Adipose tissue (tissue), 3 donors: Measurements from ENCODE around the gene NCOA7. TPM values are rescaled to one million over a fixed set of nuclear protein-coding genes. Genes with fewer than 3 reads are reported as not detected.
"Not testable (repeated sequence)": the region's sequence is repeated elsewhere in the genome, so short reads cannot be mapped to it uniquely, and the experiment has no call there.

ENCODE experiments used
- H3K27ac ChIP-seq: one replicate; pipeline ENCODE4 v1.5.1; 2013; ENCODE audit warnings: low read depth, low read length
- WGBS, 3 donors: extraction: QIAGEN DNeasy Blood & Tissue Kit; methylation state at CpG; one replicate each; pipeline ENCODE4 v1.1.7; 2013; 5-methylcytosine and 5-hydroxymethylcytosine counted together
- polyA plus RNA-seq, 3 donors: library from polyadenylated mRNA; stranded (reverse); fragments of 200-250 nt; gene quantifications; one replicate each; pipeline ENCODE4 v1.2.3, GENCODE V29; 2013
- donor health status: healthy with polysubstance abuse.
- donor health status: Bipolar disorder and iron deficiency.
- donor health status: healthy.

NCOA7 gene
- polyA plus RNA-seq, 3 donors: 9.6 to 59.0 (median 46.3) TPM

DNA sequence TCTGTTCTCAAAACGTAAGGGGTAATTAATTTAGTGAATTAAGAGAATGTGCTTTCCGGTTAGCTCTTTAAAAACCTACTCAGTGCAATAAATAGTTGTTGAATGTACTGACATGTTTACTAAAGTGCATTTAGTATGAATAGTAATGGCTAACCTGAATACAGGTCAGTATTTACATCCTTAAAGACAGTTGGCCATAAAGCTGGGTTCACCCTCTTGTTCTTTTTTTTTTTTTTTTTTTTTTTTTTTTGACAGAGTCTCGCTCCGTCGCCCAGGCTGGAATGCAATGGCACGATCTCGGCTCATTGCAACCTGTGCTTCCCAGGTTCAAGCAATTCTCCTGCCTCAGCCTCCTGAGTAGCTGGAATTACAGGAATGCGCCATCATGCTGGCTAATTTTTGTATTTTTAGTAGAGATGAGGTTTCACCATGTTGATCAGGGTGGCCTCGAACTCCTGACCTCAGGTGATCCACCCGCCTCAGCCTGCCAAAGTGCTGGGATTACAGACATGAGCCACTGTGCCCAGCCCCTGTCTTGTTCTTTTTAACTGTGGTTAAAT lies 14.2 kb downstream of the NCOA7 start:
- 88 to 95% (median 93%) methylated on average over 10 of the region's 10 CpGs for WGBS, 3 donors

DNA sequence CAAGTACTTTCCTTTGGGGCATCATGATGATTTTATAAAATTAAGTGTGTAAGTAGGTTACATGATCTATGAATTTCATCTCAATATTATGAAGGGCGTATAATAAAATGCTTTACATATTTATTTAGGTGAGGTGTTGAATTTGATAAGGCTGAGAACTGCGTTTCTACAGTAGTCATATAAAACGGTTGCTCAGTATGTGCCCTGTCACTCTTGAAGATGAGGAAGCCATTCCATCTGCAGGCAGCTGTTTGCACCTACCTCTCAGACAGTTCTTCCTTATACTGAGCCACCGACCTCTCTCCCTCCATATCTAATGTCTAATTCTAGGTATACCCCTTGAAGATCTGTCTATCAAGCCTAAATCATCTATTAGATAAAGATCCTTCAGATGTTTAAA lies 16.1 kb downstream of the NCOA7 start:
- 57 to 79% (median 63%) methylated on average over 4 of the region's 4 CpGs for WGBS, 3 donors
- H3K27ac ChIP-seq: no peak overlapping the region

More for the DNA sequence above, 14.2 kb downstream of the NCOA7 start:
- not testable (repeated sequence) for H3K27ac ChIP-seq

DNA sequence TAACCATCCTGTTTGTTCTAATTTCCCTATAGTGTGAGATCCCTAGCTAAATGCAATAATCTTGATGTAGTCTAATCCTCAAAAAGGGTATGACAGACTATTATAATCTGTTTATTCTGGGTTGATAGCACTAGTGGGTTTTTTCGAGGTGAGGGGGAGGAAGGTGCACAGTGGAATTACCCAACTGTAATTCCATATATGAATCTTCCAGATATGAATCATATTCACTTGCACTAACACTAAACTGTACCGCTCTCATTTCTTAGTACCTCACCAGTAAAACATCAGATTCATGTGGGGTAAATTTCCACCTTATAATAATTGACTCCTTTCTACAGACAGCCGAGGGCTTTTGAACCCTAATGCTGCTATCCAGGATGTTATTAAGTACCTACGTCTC lies 16.5 kb downstream of the NCOA7 start:
- 82 to 87% (median 84%) methylated on average over 4 of the region's 4 CpGs for WGBS, 3 donors

DNA sequence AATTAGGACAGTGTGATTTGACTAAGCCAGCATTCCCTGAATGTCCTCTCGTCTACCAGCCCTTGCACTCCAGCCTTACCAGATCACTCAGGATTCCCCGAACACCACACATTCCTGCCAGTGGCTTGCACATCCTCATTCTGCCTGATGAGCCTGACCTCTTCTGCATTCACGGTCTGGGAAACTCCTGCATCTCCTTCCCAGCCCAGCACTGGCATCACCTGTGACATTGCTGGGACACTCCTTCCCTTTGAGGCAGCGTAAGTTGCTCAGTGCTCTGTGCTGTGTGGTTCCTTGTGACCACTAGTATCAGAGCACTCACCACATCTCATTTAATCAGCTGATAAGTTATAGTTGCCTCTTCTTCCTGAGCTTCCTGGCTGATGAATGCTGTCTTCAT lies 17.3 kb downstream of the NCOA7 start:
- no peak overlapping the region for H3K27ac ChIP-seq
- 64 to 88% (median 74%) methylated on average over 4 of the region's 4 CpGs for WGBS, 3 donors

More for the DNA sequence above, 16.5 kb downstream of the NCOA7 start:
- no peak overlapping the region for H3K27ac ChIP-seq

DNA sequence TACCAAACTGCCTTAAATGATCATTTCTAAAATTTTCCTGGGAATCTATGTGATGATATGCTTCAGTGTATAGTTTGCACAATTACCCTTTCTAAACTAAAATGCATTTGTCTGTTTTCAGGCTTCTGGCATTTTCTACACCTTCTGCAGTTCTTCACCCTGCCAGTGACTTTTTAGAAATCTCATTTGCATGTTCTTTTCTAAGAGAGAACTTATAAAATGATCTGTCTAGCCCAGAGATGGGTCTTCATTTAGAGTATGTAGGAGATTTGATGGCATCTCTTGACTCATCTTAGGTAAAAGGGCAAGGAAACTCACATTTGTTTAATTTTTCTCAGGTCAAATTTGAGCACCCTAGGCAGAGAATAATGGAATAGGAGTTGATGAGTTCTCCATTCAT lies 17.8 kb downstream of the NCOA7 start:
- no peak overlapping the region for H3K27ac ChIP-seq

DNA sequence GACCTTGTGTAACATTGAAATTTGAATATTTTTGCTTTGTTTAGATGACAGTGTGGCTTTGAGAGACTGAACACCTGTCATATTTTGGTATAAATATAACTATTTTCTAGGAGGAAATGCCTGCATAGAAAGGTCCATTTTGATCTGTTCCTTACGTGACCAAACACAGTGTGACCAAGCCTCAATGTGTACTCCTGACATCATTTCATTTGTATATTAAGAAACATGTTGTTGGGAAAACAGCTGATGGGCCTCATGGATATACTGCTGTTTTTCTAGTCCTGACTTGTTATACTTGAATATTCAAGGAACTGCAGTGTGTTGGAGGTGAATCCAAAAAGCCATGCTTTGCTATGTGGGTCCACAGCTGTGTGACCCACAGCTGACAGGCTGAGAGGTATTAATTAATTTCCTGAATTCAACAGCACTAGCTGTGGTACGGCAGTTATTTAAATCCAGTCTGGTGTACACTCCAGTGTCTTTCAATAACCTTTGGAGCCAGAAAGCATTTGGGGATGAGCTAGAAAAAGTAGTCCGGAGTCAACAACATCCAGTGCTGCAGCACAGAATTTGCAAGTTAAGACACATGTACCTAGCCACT lies 18.9 kb downstream of the NCOA7 start:
- WGBS, 3 donors: 72 to 88% (median 73%) methylated on average over 3 of the region's 3 CpGs
- no peak overlapping the region for H3K27ac ChIP-seq

DNA sequence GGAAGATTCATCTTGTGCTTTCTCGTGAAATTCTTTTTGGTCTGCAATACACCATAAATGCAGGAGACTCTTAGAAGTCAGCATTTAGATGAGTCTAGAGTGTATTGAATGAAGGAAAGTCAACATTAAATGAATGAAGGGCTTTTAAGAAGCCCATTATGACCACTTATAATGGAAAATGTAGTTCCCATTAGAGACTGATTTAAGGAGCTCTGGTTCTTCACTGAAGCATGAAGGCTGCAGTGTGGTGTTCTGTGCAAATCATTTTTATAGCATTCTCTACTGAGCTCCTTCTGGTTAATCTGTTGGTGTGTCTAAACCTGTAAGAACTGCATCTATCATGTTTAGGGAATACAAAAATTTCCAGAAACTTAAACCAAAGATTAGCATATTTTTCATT lies 19.7 kb downstream of the NCOA7 start:
- WGBS, 3 donors: 93 to 95% (median 94%) methylated on average over 1 of the region's 1 CpG
- no peak overlapping the region for H3K27ac ChIP-seq

DNA sequence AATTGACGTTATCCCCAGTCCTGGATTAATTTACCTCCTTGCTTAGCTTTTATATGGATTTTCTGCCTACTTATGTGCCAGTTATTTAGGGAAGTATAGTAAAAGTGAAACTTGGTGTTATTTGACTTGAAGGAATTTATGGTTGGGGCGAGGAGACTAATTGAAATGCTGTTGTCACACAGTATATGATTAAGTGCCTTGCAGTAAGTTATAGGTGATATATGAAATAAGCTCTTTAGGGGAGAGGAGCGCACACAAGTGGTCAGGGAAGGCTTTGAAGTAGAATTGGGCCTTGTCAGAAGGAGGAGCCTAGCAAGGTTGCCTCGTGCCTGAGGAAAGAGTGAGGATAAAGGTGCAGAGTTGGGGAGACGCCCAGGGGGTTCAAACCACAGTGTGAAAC lies 20.5 kb downstream of the NCOA7 start:
- no peak overlapping the region for H3K27ac ChIP-seq
- 68 to 85% (median 73%) methylated on average over 5 of the region's 5 CpGs for WGBS, 3 donors

DNA sequence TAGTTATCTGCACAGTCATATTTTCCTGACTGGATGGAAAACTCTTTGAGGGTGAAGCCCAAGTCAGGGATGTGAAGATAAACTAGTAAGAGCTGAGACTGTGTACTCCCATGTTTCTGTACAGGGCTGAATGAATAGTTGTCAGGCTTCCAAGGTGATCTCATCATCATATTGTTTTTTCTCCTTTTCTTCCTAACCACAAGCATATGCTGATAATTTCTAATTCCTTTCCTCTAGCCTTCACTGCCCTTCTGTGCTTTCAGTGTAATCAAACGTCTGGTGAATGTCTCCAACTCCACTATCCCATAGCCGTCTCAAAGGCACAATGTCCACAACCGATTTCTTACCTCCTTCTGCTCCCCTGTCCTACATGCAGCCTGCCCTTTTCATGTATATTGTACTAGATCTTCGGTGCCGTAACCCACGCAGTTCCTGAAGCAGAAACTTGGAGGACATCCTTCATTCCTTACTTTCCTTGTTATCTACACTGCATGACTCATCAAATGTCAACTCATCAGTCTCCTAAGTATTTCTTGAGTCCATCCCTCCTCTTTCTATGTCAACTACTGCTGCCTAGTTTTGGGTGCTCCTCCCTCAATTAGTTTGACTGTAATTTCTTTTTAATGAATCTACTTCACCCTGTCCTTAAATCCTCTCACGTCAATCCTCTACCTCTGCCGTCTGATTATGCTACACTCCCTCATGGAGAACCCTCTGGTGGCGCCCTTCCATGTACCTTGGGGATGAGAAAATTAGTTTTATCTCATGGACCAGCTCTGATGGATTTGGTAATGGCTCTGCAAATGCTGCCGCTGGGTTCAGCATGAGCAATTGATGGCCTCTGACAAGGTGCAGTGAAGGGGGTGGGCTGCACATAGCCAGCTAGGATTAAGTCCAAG lies 21.9 kb downstream of the NCOA7 start:
- no peak overlapping the region for H3K27ac ChIP-seq
- 55 to 83% (median 60%) methylated on average over 10 of the region's 10 CpGs for WGBS, 3 donors

DNA sequence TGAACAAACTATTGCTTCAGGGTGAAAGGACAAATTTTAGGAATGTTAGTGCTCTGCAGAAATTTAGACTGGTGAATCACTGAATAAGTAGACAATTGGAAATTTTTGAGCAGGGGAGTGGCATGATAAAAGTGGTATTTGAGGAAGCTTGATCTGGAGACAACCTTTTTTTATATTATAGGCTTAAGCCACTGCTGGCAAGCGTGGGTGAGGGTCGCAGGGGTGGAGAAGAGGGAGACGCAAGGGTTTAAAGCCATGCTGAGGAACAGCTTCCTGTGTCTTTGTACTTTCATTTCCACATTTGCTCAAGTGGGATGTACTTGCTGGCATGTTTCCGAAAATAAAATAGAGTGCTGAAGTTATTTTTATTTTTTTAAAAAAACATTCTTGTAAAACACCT lies 23.7 kb downstream of the NCOA7 start:
- no peak overlapping the region for H3K27ac ChIP-seq
- WGBS, 3 donors: 10 to 66% (median 12%) methylated on average over 4 of the region's 4 CpGs

DNA sequence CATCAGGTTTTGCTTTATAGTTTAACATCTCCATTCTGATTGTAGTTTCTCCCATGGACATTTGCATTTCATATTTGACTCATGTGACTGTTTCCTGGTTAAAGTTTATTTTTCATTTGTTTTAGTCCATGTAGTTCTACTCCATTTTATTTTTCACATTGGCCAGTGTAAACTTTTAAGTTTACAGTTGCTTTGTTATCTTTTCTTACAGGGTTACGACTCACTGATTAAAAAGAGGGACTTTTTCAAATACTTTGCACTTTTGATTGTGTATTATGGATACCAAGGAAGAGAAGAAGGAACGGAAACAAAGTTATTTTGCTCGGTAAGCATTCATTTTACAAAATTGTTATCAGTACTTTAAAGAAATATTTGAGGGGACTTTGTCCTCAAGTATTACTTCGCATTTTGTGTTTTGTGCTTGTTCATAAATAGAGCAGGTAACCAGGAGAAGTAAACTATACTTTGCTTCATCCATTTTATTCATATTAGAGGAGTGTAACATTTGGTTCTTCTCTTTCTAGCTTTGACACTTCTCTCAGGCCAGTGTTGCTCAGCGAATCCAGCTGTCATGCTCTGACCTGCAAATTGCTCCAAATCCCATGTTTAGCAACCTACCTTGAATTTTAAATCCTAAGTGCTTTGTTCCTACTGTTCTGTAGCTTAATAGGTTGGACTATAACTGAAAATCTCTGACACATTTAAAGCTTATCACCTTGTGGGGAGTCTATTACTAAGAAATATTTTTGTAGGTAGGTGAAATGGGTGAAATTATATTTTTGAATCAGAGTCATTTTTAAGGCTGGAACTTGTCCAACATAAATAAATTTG lies 24.5 kb downstream of the NCOA7 start:
- H3K27ac ChIP-seq: no peak overlapping the region
- 22 to 55% (median 49%) methylated on average over 5 of the region's 5 CpGs for whole genome bisulfite sequencing, 3 donors

DNA sequence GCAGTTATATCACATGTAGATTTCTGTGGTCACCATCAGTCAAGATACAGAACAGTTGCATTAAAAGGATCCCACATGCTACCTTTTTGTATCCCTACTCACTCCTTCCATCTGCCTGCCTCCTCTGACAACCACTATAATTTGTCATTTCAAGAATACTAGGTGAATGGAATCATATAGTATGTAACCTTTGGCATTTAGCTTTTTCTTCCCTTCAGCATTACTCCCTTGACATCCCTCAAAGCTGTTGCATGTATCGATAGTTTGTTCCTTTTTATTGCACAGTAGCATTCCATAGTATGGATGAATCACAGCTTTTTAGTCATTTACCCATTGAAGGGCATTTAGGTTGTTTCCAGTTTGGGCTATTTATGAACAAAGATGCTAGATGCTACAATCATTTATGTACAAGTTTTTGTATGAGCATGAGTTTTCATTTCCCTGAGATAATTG lies 26.1 kb downstream of the NCOA7 start:
- H3K27ac ChIP-seq: no peak overlapping the region
- WGBS, 3 donors: 83 to 92% (median 86%) methylated on average over 1 of the region's 1 CpG

DNA sequence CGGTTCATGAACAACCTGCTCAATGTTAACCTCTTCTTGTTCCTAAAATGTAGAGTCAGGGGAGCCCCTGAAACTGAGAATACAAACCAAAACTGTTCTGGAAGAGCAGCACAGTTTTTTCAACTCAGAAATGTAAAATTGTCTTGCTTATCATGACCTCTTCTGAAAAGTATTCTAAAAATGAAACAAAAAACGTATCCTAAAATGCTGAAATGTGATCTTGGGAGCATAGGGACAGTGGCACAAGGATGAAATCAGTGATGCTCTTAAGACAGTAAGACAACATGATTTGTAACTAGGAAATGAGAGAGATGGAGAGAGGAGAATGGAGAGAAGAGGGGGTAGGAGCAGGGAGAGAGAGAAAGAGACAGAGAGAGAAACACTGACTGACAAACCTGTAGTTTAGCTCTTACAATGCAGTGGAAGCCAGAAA lies 27.5 kb downstream of the NCOA7 start:
- no peak overlapping the region for H3K27ac ChIP-seq
- WGBS, 3 donors: 24 to 38% (median 32%) methylated on average over 2 of the region's 2 CpGs

DNA sequence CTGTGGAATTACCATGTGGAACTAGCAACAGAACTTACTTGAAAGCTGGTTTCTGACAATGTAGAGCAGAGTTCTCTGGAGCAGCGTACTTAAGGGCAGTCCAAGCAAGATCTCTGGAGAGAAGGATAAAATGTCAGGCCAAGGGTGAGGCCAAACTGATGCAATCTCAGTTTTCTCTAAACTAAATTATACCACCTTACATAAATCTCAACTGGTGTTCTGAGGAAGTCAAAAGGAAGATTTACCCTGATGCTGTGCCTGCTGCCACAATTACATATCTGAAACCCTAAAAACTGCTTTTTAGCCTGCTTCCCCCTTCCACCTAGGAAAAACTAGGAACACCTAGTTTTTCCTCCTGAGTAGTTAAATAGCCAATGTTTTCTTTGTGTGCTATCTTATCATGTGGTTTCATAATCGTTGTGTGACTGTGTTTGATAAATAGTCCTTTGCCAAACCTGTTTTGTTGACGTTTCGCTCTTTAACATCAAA lies 28.1 kb downstream of the NCOA7 start:
- no peak overlapping the region for H3K27ac ChIP-seq
- 16 to 33% (median 33%) methylated on average over 4 of the region's 4 CpGs for WGBS, 3 donors

DNA sequence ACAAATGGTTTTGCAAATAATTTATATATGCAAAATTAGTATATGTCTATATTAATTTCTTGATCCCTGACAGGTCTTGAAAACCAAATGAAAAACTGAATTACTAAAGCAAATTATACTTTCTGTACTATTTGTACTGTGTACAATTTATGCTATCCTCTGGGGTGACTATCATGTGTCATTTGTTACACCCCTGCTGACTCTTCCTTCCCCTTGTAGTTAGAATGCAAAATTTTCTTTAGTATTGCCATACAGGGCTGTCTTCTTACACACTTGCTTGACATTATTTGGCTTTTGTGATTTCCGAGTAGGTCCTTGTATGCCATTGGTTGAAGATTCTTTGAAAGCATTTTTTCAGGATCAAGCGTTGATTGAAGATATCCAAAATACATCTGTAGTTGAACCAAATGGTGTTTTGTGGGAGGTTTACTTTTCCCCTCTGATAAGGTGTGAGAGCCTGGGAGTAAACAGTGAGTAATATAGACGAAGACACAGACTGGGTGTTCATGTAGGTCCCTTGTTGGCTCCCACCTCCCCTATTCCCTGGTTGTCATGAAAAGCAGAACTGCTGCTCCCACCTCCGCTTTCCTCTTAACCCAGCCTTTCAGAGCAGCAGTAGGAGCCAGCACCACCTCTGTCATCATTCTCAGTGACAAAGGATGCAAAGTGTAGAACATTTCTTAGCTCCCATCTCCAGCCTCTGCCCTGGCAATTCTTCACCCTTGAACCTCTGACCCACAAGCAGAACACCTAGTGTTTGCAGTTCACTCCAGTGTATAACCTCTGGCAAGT lies 29.0 kb downstream of the NCOA7 start:
- WGBS, 3 donors: 58 to 85% (median 79%) methylated on average over 4 of the region's 4 CpGs
- no peak overlapping the region for H3K27ac ChIP-seq

DNA sequence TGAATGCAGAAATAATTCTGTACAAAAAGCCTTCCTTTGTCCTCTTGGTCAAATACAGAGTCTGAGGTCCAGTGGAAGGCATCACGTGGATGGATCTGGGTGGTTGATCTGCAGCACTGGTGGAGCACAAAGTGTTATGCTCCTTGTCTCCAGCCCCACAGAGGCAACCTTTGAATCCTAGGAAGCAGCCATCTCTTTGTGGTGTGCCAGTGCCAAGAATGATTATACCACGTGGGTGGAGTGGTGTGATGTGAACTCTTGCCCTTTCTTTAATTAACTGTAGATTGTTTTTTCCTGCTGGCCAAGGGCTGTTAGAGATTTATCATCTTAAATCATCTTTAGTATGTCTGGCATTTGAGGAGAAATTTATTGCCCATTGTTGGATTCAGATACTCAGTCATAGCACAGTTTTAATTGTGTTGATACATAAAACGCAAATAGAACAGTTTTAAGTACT lies 31.1 kb downstream of the NCOA7 start:
- WGBS, 3 donors: 26 to 39% (median 30%) methylated on average over 3 of the region's 3 CpGs
- H3K27ac ChIP-seq: no peak overlapping the region

DNA sequence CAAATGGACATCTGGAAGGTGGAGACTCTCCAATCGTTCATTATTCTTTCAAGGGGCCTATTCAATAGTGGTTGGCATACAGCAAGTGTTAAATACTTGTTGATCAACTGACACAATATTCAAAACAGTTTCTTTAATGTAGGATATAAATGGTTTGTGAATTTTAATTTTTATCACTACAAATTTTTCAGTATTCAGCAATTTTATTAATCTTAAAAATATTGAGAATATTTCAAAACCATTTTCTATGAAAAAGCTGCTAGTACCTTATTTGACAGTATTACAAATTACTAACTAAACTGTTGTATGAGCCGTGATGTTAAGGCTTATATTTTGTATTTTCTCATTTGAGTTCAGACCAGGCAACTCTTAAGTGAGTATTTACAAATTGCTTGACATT lies 32.4 kb downstream of the NCOA7 start:
- WGBS, 3 donors: 37 to 79% (median 71%) methylated on average over 2 of the region's 2 CpGs
- H3K27ac ChIP-seq: no peak overlapping the region
